Mucosa of stomach (tissue), 1 donor: ENCODE results near the gene MDFI.

Experiments
- H3K27me3 ChIP-seq: one replicate; pipeline ENCODE4 v1.7.0; 2013; ENCODE audit warnings: mild to moderate bottlenecking, low read length; ENCODE audit not compliant: control insufficient read depth, insufficient read depth
- H3K36me3 ChIP-seq: one replicate; pipeline ENCODE4 v1.7.0; 2013; ENCODE audit warnings: low read length; ENCODE audit not compliant: control insufficient read depth, insufficient read depth
- H3K4me1 ChIP-seq: one replicate; pipeline ENCODE4 v1.7.0; 2013; ENCODE audit warnings: mild to moderate bottlenecking, low read length; ENCODE audit not compliant: control insufficient read depth, insufficient read depth
- H3K4me3 ChIP-seq: one replicate; pipeline ENCODE4 v1.7.0; 2013; ENCODE audit warnings: low read length
- H3K9ac ChIP-seq: one replicate; pipeline ENCODE4 v1.7.0; 2013; ENCODE audit warnings: mild to moderate bottlenecking, low read length, moderate library complexity
- H3K9me3 ChIP-seq: one replicate; pipeline ENCODE4 v1.7.0; 2013; ENCODE audit warnings: mild to moderate bottlenecking, low read length, moderate library complexity; ENCODE audit not compliant: control insufficient read depth
- donor health status: Pancreatic carcinoma.

The MDFI gene

GRCh38 chr6:41672816-41673703 lies 34.8 kb downstream of the MDFI start:
- H3K9me3 ChIP-seq: no peaks in the 10 kb centered on the region
- H3K27me3 ChIP-seq: peaks cover 5% of the 10 kb centered on the region
- H3K9ac ChIP-seq: no peak overlapping the region

GRCh38 chr6:41673704-41674000 lies 35.4 kb downstream of the MDFI start:
- Histone ChIP-seq H3K9me3 (no peaks in the 10 kb centered on the region), H3K4me1 (no peaks in the 10 kb centered on the region), H3K27me3 (peaks cover 5% of the 10 kb centered on the region), H3K4me3 (no peak overlapping the region), H3K9ac (no peak overlapping the region), H3K36me3 (no peaks in the 10 kb centered on the region)

More at GRCh38 chr6:41672816-41673703, 34.8 kb downstream of the MDFI start:
- no peak overlapping the region for H3K4me3 ChIP-seq
- H3K4me1 ChIP-seq: no peaks in the 10 kb centered on the region
- H3K36me3 ChIP-seq: no peaks in the 10 kb centered on the region

- no peak overlapping the region for H3K9ac ChIP-seq
- no peaks in the 10 kb centered on the region for H3K4me1 ChIP-seq
- H3K4me3 ChIP-seq: no peak overlapping the region
- no peaks in the 10 kb centered on the region for H3K9me3 ChIP-seq
- H3K27me3 ChIP-seq: peaks cover 5% of the 10 kb centered on the region
- H3K36me3 ChIP-seq: no peaks in the 10 kb centered on the region
Measured at GRCh38 chr6:41674231-41675000, 36.1 kb downstream of the MDFI start.

GRCh38 chr6:41675176-41675775 lies 37.0 kb downstream of the MDFI start:
- no peak overlapping the region for H3K9ac ChIP-seq
- H3K36me3 ChIP-seq: no peaks in the 10 kb centered on the region
- H3K4me1 ChIP-seq: no peaks in the 10 kb centered on the region
- H3K9me3 ChIP-seq: no peaks in the 10 kb centered on the region
- peaks cover 5% of the 10 kb centered on the region for H3K27me3 ChIP-seq
- H3K4me3 ChIP-seq: no peak overlapping the region

- no peaks in the 10 kb centered on the region for H3K36me3 ChIP-seq
- no peak overlapping the region for H3K4me3 ChIP-seq
- no peaks in the 10 kb centered on the region for H3K4me1 ChIP-seq
- H3K9ac ChIP-seq: no peak overlapping the region
- H3K9me3 ChIP-seq: no peaks in the 10 kb centered on the region
- peaks cover 5% of the 10 kb centered on the region for H3K27me3 ChIP-seq
Measured at GRCh38 chr6:41675992-41676391, 37.7 kb downstream of the MDFI start.

GRCh38 chr6:41676431-41676830 lies 38.2 kb downstream of the MDFI start:
- H3K9ac ChIP-seq: no peak overlapping the region
- no peaks in the 10 kb centered on the region for H3K9me3 ChIP-seq
- H3K27me3 ChIP-seq: peaks cover 5% of the 10 kb centered on the region
- H3K4me1 ChIP-seq: no peaks in the 10 kb centered on the region
- no peaks in the 10 kb centered on the region for H3K36me3 ChIP-seq
- H3K4me3 ChIP-seq: no peak overlapping the region

GRCh38 chr6:41677124-41677921 lies 39.1 kb downstream of the MDFI start:
- H3K36me3 ChIP-seq: no peaks in the 10 kb centered on the region
- H3K4me3 ChIP-seq: no peak overlapping the region
- H3K27me3 ChIP-seq: peaks cover 5% of the 10 kb centered on the region
- no peak overlapping the region for H3K9ac ChIP-seq
- peaks cover 4% of the 10 kb centered on the region for H3K4me1 ChIP-seq
- no peaks in the 10 kb centered on the region for H3K9me3 ChIP-seq

- H3K4me1 ChIP-seq: peaks cover 15% of the 10 kb centered on the region
- H3K4me3 ChIP-seq: no peak overlapping the region
- H3K9ac ChIP-seq: no peak overlapping the region
- no peaks in the 10 kb centered on the region for H3K27me3 ChIP-seq
- no peaks in the 10 kb centered on the region for H3K36me3 ChIP-seq
- H3K9me3 ChIP-seq: no peaks in the 10 kb centered on the region
Measured at GRCh38 chr6:41678511-41679084, 40.3 kb downstream of the MDFI start.

GRCh38 chr6:41679696-41680095 lies 41.4 kb downstream of the MDFI start:
- Histone ChIP-seq H3K4me1 (peaks cover 19% of the 10 kb centered on the region), H3K27me3 (no peaks in the 10 kb centered on the region), H3K9me3 (no peaks in the 10 kb centered on the region), H3K36me3 (no peaks in the 10 kb centered on the region), H3K4me3 (no peak overlapping the region), H3K9ac (no peak overlapping the region)

- H3K9me3 ChIP-seq: no peaks in the 10 kb centered on the region
Measured at GRCh38 chr6:41680182-41680965, 42.1 kb downstream of the MDFI start.

GRCh38 chr6:41682056-41682477 lies 43.8 kb downstream of the MDFI start:
- no peaks in the 10 kb centered on the region for H3K9me3 ChIP-seq
- H3K27me3 ChIP-seq: no peaks in the 10 kb centered on the region
- H3K9ac ChIP-seq: no peak overlapping the region
- peaks cover 22% of the 10 kb centered on the region for H3K4me1 ChIP-seq
- peaks cover 10% of the 10 kb centered on the region for H3K36me3 ChIP-seq
- no peak overlapping the region for H3K4me3 ChIP-seq

More at GRCh38 chr6:41680182-41680965, 42.1 kb downstream of the MDFI start:
- Histone ChIP-seq H3K4me1 (peaks cover 19% of the 10 kb centered on the region), H3K36me3 (peaks cover 2% of the 10 kb centered on the region), H3K4me3 (no peak overlapping the region), H3K9ac (no peak overlapping the region), H3K27me3 (no peaks in the 10 kb centered on the region)
